ENCODE data around the gene ROMO1. TPM values are rescaled to one million over a fixed set of nuclear protein-coding genes. Genes with fewer than 3 reads are reported as not detected.

The ROMO1 gene
- total and polyA plus RNA-seq, 10 of the 15 experiments (the other 5 are each of a cell fraction or from before 2014, with no cell fraction given) = 23.2 to 631 (median 352) TPM

GRCh38 chr20:35711588-35712209 is 12.5 kb downstream of the ROMO1 start:
- in situ Hi-C loops (cut with MboI) = no loop called here
- no peak overlapping the region for H2AFZ ChIP-seq (ENCODE audit: control insufficient read depth, low read depth, low read length)
- peaks cover 38% of the 10 kb centered on the region for H3K79me2 ChIP-seq (ENCODE audit: control insufficient read depth, insufficient read depth, low read length)
- BruUV-seq (replicated peaks) = no TSS peak
- peak overlapping the region; percentile 37; the same call in 1 of the 2 replicates for H3K27ac ChIP-seq (ENCODE audit: control insufficient read depth, insufficient read depth)
- ATAC-seq = peak; percentile 39
- CTCF ChIA-PET = interaction anchor here (1.2 to 1.9 kb wide), 3 partner anchors 9 to 28 kb away, joined by 3 to 4 read pairs (median 4); no protein-coding TSS in a partner anchor
- H3K4me1 ChIP-seq (ENCODE audit: control insufficient read depth, insufficient read depth, low read length) = peaks cover 16% of the 10 kb centered on the region
- intact Hi-C loops (cut with micrococcal nuclease; ENCODE audit: unreplicated experiment) = no loop called here
- no peak for FAIRE-seq
- H3K4me3 ChIP-seq = no peak overlapping the region
- H3K4me2 ChIP-seq (ENCODE audit: control insufficient read depth, insufficient read depth) = peak overlapping the region; percentile 31; the same call in 1 of the 2 replicates
- TF ChIP-seq JUNB (IDR thresholded peaks at IDR 0.05) (peak; percentile 34; the same call in 1 of the 2 replicates), NFXL1 (IDR thresholded peaks at IDR 0.05; ENCODE audit: borderline replicate concordance) (no peak), TCF7 (IDR thresholded peaks at IDR 0.05; ENCODE audit: borderline replicate concordance) (peak; percentile 35; the same call in 1 of the 2 replicates), NRF1 (conservative IDR thresholded peaks at IDR 0.05; ENCODE audit: low read depth, low read length) (no peak), NR2F1 (conservative IDR thresholded peaks at IDR 0.05) (0 out of 2 replicates have a peak, but pooled peaks have one; percentile 19), CHD1 (IDR thresholded peaks at IDR 0.05; ENCODE audit: low read depth, low read length) (no peak), PAX5 (IDR thresholded peaks at IDR 0.05; ENCODE audit: borderline replicate concordance, low read depth, low read length) (no peak), RUNX3 (IDR thresholded peaks at IDR 0.05; ENCODE audit: low read length) (peak; percentile 91), CBFB (IDR thresholded peaks at IDR 0.05; ENCODE audit: low read depth) (no peak), SPI1 (IDR thresholded peaks at IDR 0.05; ENCODE audit: borderline replicate concordance, insufficient read depth, low read depth, low read length) (peak; percentile 39; the same call in 1 of the 2 replicates)
- WGBS (ENCODE audit: insufficient coverage, insufficient replicate concordance, low lambda C conversion rate, missing lambda C conversion rate) = 38% methylated on average over 6 of the region's 6 CpGs
- SMC1A ChIA-PET (ENCODE audit: uncharacterized antibody, unreplicated experiment) = interaction anchor here (1.0 kb wide), 2 partner anchors 8 to 33 kb away, joined by 3 read pairs; no protein-coding TSS in a partner anchor
- DNase-seq (ENCODE audit: low read depth, low spot score) = no peak
- H3K36me3 ChIP-seq (ENCODE audit: control insufficient read depth in 2 of 2, insufficient read depth in 2 of 2, low read length in 1 of 2) = peaks cover 17 to 54% of the 10 kb centered on the region in 2 experiments
- H3K27me3 ChIP-seq (replicated peaks in 1 of 2; ENCODE audit: control insufficient read depth in 2 of 2, insufficient read depth in 2 of 2, low read length in 1 of 2) = no peaks in the 10 kb centered on the region
- H4K20me1 ChIP-seq (ENCODE audit: control insufficient read depth, insufficient read depth) = peaks cover 16% of the 10 kb centered on the region
- RAD21 ChIA-PET (ENCODE audit: unreplicated experiment) = interaction anchor here (1.1 kb wide), 2 partner anchors 93 to 129 kb away, joined by 3 read pairs; no protein-coding TSS in a partner anchor
- H3K9me3 ChIP-seq (replicated peaks; ENCODE audit: control insufficient read depth, insufficient read depth, low read length) = no peaks in the 10 kb centered on the region
- POLR2A ChIA-PET = interaction anchor here (1.0 to 3.4 kb wide), 3 partner anchors 12 to 57 kb away, joined by 3 to 10 read pairs (median 3); partner anchors contain the start of genes NFS1 and ROMO1
- H3K9ac ChIP-seq (ENCODE audit: control insufficient read depth, insufficient read depth, low read length) = no peak overlapping the region

Measured in GM12878 (cell line).